Activated naive CD4-positive, alpha-beta T cell treated with anti-CD3 and anti-CD28 coated beads, Interleukin-2, amount 10 ng/mL, durations not matched to agents 5 hours and 36 hours (primary cell): ENCODE measurements around the gene GMIP. TPM values are rescaled to one million over a fixed set of nuclear protein-coding genes. Genes with fewer than 3 reads are reported as not detected.

Source experiments
- total RNA-seq, 2 experiments: library from RNA; stranded (reverse); gene quantifications; one replicate each; pipeline ENCODE4 v1.2.3, GENCODE V29; 2021

Gene GMIP, protein sequence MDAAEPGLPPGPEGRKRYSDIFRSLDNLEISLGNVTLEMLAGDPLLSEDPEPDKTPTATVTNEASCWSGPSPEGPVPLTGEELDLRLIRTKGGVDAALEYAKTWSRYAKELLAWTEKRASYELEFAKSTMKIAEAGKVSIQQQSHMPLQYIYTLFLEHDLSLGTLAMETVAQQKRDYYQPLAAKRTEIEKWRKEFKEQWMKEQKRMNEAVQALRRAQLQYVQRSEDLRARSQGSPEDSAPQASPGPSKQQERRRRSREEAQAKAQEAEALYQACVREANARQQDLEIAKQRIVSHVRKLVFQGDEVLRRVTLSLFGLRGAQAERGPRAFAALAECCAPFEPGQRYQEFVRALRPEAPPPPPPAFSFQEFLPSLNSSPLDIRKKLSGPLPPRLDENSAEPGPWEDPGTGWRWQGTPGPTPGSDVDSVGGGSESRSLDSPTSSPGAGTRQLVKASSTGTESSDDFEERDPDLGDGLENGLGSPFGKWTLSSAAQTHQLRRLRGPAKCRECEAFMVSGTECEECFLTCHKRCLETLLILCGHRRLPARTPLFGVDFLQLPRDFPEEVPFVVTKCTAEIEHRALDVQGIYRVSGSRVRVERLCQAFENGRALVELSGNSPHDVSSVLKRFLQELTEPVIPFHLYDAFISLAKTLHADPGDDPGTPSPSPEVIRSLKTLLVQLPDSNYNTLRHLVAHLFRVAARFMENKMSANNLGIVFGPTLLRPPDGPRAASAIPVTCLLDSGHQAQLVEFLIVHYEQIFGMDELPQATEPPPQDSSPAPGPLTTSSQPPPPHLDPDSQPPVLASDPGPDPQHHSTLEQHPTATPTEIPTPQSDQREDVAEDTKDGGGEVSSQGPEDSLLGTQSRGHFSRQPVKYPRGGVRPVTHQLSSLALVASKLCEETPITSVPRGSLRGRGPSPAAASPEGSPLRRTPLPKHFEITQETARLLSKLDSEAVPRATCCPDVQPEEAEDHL
- 100 to 1,000 TPM; 107 to 111 TPM for total RNA-seq

GRCh38 chr19:19643158-19644053 is at the start of gene GMIP:
GMIP (minus strand) TSS chr19:19643657; CDS start chr19:19643529, 128 bp downstream.

GRCh38 chr19:19668230-19669012 is 25.0 kb upstream of the GMIP start, which contains the start of gene ZNF101:
ZNF101 (plus strand) TSS chr19:19668839; CDS start chr19:19668964, 125 bp downstream.

DNA sequence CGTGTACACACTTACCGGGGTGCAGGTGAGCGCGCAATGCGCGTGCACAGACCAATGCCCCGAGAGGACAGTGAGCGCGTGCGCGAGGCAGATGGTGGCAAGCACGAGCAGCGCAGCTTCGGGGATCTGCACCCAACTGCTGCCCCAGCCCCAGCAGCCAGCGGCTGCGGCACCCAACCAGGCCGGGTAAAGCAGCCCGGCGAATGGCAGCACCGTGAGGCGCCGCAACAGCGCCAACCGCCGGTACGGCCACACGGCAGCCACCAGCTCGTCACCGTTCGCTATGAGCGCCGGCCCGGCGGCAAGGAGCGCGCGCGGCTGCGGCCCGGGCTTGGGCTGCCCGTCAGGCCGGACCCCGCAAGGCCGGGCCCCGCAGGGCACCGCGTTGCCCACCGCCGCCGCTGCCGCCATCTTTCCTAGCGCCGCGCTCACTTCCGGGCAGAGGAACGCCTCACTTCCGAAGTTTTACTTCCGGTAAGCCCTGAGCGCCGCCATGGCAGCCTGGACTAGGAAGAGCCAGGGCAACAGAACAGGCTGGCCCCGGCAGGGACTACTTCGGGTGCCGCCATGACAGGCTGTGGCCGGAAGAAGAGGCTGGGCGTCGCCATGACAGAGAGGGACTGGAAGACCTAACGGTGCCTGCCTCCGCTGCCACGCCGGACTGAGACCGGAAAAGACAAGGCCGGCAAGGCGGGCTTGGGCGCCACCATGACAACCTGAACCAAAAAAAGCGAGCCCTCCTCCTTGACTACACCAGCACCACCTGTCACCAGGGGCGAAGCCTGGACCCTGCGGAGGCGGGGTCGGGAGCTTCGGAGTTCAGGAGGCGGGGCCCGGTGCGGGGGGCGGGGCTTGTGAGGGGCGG is 20.0 kb upstream of the GMIP start, which contains the start of gene ATP13A1:
ATP13A1 (minus strand) TSS at position 421 of the 865 bp plus-strand sequence; CDS start at position 411, 10 bp downstream.

GRCh38 chr19:19627621-19628500 is 15.6 kb downstream of the GMIP start, which contains the start of gene LPAR2:
LPAR2 (minus strand) TSS chr19:19628220; CDS start chr19:19627275, 945 bp downstream.

GRCh38 chr19:19618219-19619051 is 25.0 kb downstream of the GMIP start, which contains the start of gene PBX4:
PBX4 (minus strand) TSS chr19:19618687; CDS start chr19:19618629, 58 bp downstream.

Other genes starting within 250 kb of the GMIP start
- 100 to 1,000 TPM; 130 to 139 TPM for gene GATAD2A, start 238.0 kb downstream of the GMIP start, total RNA-seq
- gene TSSK6, start 128.1 kb downstream of the GMIP start, total RNA-seq = 1 to 10 TPM; 4.7 to 6.5 TPM
- gene NDUFA13, start 127.4 kb downstream of the GMIP start, total RNA-seq = 100 to 1,000 TPM; 299 to 304 TPM
- gene YJEFN3, start 114.7 kb downstream of the GMIP start, total RNA-seq = 10 to 100 TPM in 1 of 2 experiments, 1 to 10 TPM in 1; 7.8 to 10.5 TPM
- under 1 TPM; 0.10 to 0.17 TPM for gene CILP2, start 105.4 kb downstream of the GMIP start, total RNA-seq
- gene PBX4, start 25.0 kb downstream of the GMIP start, total RNA-seq = 10 to 100 TPM; 26.2 to 27.4 TPM
- 10 to 100 TPM; 42.1 to 44.8 TPM for gene LPAR2, start 15.4 kb downstream of the GMIP start, total RNA-seq
- gene ATP13A1, start 20.0 kb upstream of the GMIP start, total RNA-seq = 10 to 100 TPM; 81.8 to 93.7 TPM
- 100 to 1,000 TPM; 121 to 129 TPM for gene ZNF101, start 25.2 kb upstream of the GMIP start, total RNA-seq
- gene ZNF14, start 89.5 kb upstream of the GMIP start, total RNA-seq = 1 to 10 TPM; 9.2 to 9.5 TPM
- gene ZNF506, start 178.1 kb upstream of the GMIP start, total RNA-seq = 10 to 100 TPM; 27.8 to 29.6 TPM
- gene ZNF253, start 222.2 kb upstream of the GMIP start, total RNA-seq = 10 to 100 TPM; 20.8 to 22.2 TPM